SK-N-SH (cell line): ENCODE results near the gene CALCOCO1.

Source experiments
- CTCF ChIP-seq: fragments of 200-600 bp; sonication (generic); IDR thresholded peaks from 2 replicates; pipeline ENCODE4 v1.6.1; 2017; ENCODE audit warnings: antibody characterized with exemption, mild to moderate bottlenecking, moderate library complexity
- EP300 ChIP-seq, 2 experiments: IDR thresholded peaks; 2 replicates each; pipeline versions ENCODE4 v1.4.0 to v1.6.1; 2012; ENCODE audit warnings: borderline replicate concordance in 1 of 2, low read depth in 1 of 2, low read length in 1 of 2
- REST ChIP-seq: IDR thresholded peaks from 2 replicates; pipeline ENCODE4 v1.6.1; 2012; ENCODE audit warnings: mild to moderate bottlenecking, low read depth, low read length, moderate library complexity
- TEAD4 ChIP-seq: IDR thresholded peaks from 2 replicates; pipeline ENCODE4 v1.4.0; 2012; ENCODE audit warnings: mild to moderate bottlenecking, borderline replicate concordance; ENCODE audit not compliant: insufficient read depth
- TF ChIP-seq, protein P1 (sequence below): IDR thresholded peaks from 2 replicates; pipeline ENCODE4 v1.4.0; 2012; ENCODE audit warnings: low read depth, borderline replicate concordance

DNA sequence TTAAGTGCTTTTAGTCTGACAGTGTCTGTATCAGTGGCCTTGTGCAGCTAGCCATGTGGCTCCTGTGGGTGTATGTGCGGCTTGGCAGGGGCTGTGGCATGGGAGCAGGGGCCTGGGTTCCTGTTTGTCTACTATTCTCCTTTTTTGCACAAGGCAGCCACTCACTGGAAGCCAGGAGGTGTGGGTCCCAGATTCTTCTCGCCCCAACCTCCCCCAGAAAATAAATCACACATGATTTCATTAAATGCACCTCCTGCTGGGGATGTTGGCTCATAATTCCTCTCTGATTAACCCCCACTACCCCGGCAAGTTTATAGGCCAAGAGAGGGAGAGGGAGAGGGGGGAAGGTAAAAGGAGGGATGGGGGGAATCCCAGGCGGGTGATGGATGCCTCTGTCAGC lies 17.6 kb downstream of the CALCOCO1 start:
- TF ChIP-seq TEAD4 (no peak), EP300 (IDR thresholded peaks at IDR 0.05; ENCODE audit: borderline replicate concordance in 1 of 2, low read depth in 1 of 2, low read length in 1 of 2) (no peak), REST (no peak), CTCF (no peak)
- TF ChIP-seq, protein P1, sequence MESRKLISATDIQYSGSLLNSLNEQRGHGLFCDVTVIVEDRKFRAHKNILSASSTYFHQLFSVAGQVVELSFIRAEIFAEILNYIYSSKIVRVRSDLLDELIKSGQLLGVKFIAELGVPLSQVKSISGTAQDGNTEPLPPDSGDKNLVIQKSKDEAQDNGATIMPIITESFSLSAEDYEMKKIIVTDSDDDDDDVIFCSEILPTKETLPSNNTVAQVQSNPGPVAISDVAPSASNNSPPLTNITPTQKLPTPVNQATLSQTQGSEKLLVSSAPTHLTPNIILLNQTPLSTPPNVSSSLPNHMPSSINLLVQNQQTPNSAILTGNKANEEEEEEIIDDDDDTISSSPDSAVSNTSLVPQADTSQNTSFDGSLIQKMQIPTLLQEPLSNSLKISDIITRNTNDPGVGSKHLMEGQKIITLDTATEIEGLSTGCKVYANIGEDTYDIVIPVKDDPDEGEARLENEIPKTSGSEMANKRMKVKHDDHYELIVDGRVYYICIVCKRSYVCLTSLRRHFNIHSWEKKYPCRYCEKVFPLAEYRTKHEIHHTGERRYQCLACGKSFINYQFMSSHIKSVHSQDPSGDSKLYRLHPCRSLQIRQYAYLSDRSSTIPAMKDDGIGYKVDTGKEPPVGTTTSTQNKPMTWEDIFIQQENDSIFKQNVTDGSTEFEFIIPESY = no peak
